ENCODE measurements around the gene PGS1.
A peak's percentile ranks its signal among the peaks of the same experiment; 100 is the strongest.
"Not testable (repeated sequence)": the region's sequence is repeated elsewhere in the genome, so short reads cannot be mapped to it uniquely, and the experiment has no call there.

PGS1 gene

DNA sequence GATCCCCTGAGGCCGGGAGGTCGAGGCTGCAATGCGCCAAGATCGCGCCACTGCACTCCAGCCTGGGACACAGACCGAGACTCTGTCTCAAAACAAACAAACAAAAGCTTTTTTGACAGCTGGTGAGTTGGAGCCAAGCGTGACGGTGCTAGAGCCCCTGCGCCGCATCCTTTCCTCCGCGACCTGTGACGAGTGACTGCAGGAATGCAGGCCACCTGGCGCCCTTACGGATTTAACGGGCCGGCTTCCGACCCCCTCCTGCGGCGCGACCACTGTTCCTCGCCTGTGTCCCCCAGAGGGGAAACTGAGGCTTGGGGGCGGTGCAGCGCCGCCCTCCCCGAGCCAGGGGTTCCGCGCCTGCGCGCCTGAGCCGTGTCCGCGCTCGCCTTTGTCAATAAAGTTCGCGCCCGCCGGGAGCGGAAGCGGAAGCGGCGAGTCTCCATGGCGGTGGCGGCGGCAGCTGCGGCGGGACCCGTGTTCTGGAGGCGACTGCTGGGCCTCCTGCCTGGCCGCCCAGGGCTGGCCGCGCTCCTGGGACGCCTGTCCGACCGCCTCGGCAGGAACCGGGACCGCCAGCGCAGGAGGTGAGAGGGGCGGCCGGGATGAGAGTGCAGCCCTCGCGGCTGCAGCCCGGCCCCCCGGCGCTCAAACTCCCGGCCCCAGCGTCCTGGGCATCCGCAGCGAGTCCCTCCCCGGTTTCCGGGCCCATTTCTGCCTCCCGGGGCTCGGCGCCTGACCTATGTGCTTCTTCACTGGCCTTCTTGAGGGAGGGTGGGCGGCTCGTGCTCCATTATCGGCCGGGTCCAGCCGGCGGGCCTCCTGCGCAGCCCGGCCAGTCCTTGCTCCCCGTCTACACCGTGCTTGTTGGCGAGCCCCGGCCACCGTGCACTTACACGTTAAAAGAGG is at the start of gene PGS1:
TSS of gene PGS1 (plus strand) at position 425 of the 906 bp plus-strand sequence. CDS start at position 442, 17 bp downstream.
- TF ChIP-seq, protein P1, sequence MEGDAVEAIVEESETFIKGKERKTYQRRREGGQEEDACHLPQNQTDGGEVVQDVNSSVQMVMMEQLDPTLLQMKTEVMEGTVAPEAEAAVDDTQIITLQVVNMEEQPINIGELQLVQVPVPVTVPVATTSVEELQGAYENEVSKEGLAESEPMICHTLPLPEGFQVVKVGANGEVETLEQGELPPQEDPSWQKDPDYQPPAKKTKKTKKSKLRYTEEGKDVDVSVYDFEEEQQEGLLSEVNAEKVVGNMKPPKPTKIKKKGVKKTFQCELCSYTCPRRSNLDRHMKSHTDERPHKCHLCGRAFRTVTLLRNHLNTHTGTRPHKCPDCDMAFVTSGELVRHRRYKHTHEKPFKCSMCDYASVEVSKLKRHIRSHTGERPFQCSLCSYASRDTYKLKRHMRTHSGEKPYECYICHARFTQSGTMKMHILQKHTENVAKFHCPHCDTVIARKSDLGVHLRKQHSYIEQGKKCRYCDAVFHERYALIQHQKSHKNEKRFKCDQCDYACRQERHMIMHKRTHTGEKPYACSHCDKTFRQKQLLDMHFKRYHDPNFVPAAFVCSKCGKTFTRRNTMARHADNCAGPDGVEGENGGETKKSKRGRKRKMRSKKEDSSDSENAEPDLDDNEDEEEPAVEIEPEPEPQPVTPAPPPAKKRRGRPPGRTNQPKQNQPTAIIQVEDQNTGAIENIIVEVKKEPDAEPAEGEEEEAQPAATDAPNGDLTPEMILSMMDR (IDR thresholded peaks at IDR 0.05; ENCODE audit: control extremely low read depth, extremely low read depth, low read depth, missing control alignments): no peak
- CTCF ChIA-PET: interaction anchor here (1.0 to 6.6 kb wide), 5 partner anchors 14 to 43 kb away, joined by 3 to 47 read pairs (median 17); partner anchors contain the start of gene SOCS3
- peak; percentile 86 for DNase-seq (ENCODE audit: extremely low spot score)
- POLR2A ChIA-PET: interaction anchor here (0.6 kb wide), 1 partner anchor 19 kb away, joined by 6 read pairs; the partner anchor contains the start of gene SOCS3

- TF ChIP-seq, protein P1 (IDR thresholded peaks at IDR 0.05; ENCODE audit: control extremely low read depth, extremely low read depth, low read depth, missing control alignments): no peak
- ChIA-PET POLR2A (no interaction called here), CTCF (interaction anchor here (1.0 to 2.3 kb wide), 3 partner anchors 9 to 31 kb away, joined by 3 to 5 read pairs (median 5); partner anchors contain the start of gene SOCS3)
- no peak for DNase-seq (ENCODE audit: extremely low spot score)
Measured at GRCh38 chr17:78329263-78330059, 49.0 kb upstream of the PGS1 start.

DNA sequence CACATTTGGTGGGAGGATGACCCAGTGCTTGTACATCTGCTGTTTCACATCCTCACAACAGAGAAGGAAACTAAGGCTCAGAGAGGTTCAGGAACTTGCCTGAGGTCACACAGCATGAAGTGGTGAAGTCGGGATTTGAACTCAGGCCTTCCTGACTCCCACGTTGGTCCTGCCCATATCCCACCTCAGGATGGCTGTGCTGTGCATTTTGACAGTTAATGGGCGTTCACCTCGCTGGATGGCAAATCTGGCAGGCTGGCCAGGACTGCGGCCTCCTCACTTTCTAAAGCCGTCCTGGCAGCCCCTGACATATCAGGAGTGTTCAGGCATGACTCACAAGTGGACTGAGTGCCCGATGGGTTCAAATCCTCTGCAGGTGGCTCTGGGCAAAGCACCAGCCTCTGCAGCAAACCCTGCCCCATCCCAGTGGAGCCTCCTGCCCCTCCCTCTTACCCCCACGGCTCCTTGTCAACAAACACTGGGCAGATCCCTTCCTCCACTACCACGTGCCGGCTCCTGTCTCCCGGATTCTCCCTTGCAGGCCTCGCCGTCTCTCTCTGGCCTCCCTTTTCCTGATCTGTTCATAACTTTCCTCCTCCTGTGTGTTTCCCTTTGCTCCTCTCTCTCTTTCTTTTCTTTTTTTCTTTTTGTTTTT is 47.8 kb upstream of the PGS1 start:
- POLR2A ChIA-PET: interaction anchor here (0.6 kb wide), 1 partner anchor 245 kb away, joined by 3 read pairs; no protein-coding TSS in a partner anchor
- TF ChIP-seq, protein P1 (IDR thresholded peaks at IDR 0.05; ENCODE audit: control extremely low read depth, extremely low read depth, low read depth, missing control alignments): no peak
- CTCF ChIA-PET: interaction anchor here (1.0 to 2.3 kb wide), 2 partner anchors 10 to 14 kb away, joined by 3 to 5 read pairs; no protein-coding TSS in a partner anchor
- DNase-seq (ENCODE audit: extremely low spot score): no peak

GRCh38 chr17:78331355-78331754 is 47.1 kb upstream of the PGS1 start:
- DNase-seq (ENCODE audit: extremely low spot score); CTCF ChIA-PET: not testable (repeated sequence)
- POLR2A ChIA-PET: interaction anchor here (0.6 kb wide), 1 partner anchor 244 kb away, joined by 3 read pairs; no protein-coding TSS in a partner anchor

DNA sequence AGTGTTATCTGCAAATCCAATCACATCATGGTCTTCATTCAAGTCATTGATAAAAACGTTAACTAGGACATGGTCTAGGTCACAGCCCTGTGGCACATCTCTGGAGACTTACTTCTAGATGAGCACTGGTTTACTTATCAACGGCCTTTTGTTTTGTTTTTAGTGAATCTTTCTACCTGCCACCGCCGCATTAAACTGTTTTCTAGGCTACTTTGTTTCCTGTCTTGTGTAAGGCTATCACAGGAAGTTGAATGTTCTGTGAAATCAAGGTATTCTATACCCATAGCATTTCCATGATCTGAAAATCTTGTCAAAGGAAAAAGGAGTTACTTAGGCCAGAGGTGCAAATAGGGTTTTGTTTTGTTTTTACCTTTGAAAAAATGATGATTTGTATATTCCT is 45.5 kb upstream of the PGS1 start:
- TF ChIP-seq, protein P1 (IDR thresholded peaks at IDR 0.05; ENCODE audit: control extremely low read depth, extremely low read depth, low read depth, missing control alignments): no peak
- ChIA-PET CTCF (interaction anchor here (0.9 to 1.3 kb wide), 3 partner anchors 8 to 19 kb away, joined by 3 to 4 read pairs (median 3); no protein-coding TSS in a partner anchor), POLR2A (no interaction called here)
- DNase-seq (ENCODE audit: extremely low spot score): no peak

DNA sequence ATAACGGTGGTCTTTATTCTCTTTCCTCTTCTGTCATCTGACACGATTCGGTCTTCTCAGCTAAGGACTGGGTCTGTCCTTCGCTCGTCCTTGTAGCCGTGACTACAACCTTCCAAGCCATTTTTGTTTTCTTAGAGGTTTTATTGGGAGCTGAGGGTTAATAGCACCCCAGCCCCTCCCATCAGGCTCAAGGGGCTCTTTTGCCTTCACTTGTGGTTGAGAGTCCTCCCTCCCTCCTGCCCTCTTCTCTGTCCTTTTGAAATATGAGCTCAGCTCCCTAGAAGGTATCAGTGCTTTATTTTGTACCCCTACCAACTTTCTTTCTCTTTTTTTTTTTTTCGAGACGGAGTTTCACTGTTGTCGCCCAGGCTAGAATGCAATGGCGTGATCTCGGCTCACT is 43.2 kb upstream of the PGS1 start:
- DNase-seq (ENCODE audit: extremely low spot score): no peak
- POLR2A ChIA-PET: no interaction called here
- TF ChIP-seq, protein P1 (IDR thresholded peaks at IDR 0.05; ENCODE audit: control extremely low read depth, extremely low read depth, low read depth, missing control alignments): no peak
- CTCF ChIA-PET: interaction anchor here (0.8 to 3.6 kb wide), 8 partner anchors 10 to 87 kb away, joined by 3 to 12 read pairs (median 6); no protein-coding TSS in a partner anchor
